ENCODE results near the gene LMAN2.

LMAN2 gene

DNA sequence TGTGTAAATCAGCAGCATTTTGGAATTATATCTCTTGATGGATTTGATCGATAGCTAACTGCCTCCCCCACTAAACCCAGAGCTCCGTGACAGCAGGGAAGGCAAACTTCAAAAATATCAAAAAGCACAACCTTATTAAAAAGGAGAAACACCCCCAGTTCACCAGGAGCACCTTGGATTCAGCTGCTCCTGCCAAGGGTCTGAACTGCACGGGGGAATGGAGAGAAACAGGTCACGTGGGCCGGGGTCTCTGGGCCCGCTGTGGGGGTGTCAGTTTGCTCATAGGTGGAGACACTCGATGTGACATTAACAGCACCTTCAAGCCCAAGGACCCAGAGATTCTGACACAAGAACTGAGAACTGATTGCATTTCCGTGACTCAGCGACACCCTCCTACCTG, 31.7 kb upstream of the LMAN2 start:
- no peak for TF ChIP-seq EZH2phosphoT487 (IDR thresholded peaks at IDR 0.05; ENCODE audit: low read length)
- TF ChIP-seq, protein P1, sequence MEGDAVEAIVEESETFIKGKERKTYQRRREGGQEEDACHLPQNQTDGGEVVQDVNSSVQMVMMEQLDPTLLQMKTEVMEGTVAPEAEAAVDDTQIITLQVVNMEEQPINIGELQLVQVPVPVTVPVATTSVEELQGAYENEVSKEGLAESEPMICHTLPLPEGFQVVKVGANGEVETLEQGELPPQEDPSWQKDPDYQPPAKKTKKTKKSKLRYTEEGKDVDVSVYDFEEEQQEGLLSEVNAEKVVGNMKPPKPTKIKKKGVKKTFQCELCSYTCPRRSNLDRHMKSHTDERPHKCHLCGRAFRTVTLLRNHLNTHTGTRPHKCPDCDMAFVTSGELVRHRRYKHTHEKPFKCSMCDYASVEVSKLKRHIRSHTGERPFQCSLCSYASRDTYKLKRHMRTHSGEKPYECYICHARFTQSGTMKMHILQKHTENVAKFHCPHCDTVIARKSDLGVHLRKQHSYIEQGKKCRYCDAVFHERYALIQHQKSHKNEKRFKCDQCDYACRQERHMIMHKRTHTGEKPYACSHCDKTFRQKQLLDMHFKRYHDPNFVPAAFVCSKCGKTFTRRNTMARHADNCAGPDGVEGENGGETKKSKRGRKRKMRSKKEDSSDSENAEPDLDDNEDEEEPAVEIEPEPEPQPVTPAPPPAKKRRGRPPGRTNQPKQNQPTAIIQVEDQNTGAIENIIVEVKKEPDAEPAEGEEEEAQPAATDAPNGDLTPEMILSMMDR (IDR thresholded peaks at IDR 0.05; ENCODE audit: low read length): no peak
- TF ChIP-seq EZH2 (optimal IDR thresholded peaks at IDR 0.05; ENCODE audit: low read depth, low read length): no peak
- no peaks in the 10 kb centered on the region for H3K9me3 ChIP-seq (replicated peaks; ENCODE audit: insufficient read depth, low read length)
- no peak overlapping the region for H2AFZ ChIP-seq (ENCODE audit: low read length)
- no peaks in the 10 kb centered on the region for H3K4me1 ChIP-seq (ENCODE audit: low read length)
- peaks cover 27% of the 10 kb centered on the region for H3K27me3 ChIP-seq (replicated peaks; ENCODE audit: insufficient read depth, low read length)
- H4K20me1 ChIP-seq (ENCODE audit: insufficient read depth, low read length): no peaks in the 10 kb centered on the region
- H3F3A ChIP-seq (ENCODE audit: insufficient read depth, low read length): no peaks in the 10 kb centered on the region
- H3K36me3 ChIP-seq (replicated peaks; ENCODE audit: insufficient read depth, low read length): no peaks in the 10 kb centered on the region
- H3K9me2 ChIP-seq (replicated peaks; ENCODE audit: insufficient read depth, low read length): no peaks in the 10 kb centered on the region
- H3K27ac ChIP-seq (ENCODE audit: low read length): no peak overlapping the region
- H3K79me2 ChIP-seq (ENCODE audit: low read length): no peaks in the 10 kb centered on the region
- no peak overlapping the region for H3K4me2 ChIP-seq (ENCODE audit: low read depth, low read length)
- DNase-seq: no peak
- no peak overlapping the region for H3K4me3 ChIP-seq (ENCODE audit: low read length)
- no peak overlapping the region for H3K9ac ChIP-seq (ENCODE audit: low read length)

- no peaks in the 10 kb centered on the region for H4K20me1 ChIP-seq (ENCODE audit: insufficient read depth, low read length)
- H2AFZ ChIP-seq (ENCODE audit: low read length): no peak overlapping the region
- no peak overlapping the region for H3K4me3 ChIP-seq (ENCODE audit: low read length)
- H3K9me2 ChIP-seq (replicated peaks; ENCODE audit: insufficient read depth, low read length): no peaks in the 10 kb centered on the region
- TF ChIP-seq EZH2 (optimal IDR thresholded peaks at IDR 0.05; ENCODE audit: low read depth, low read length): no peak
- TF ChIP-seq, protein P1 (IDR thresholded peaks at IDR 0.05; ENCODE audit: low read length): peak; percentile 32
- no peak overlapping the region for H3K9ac ChIP-seq (ENCODE audit: low read length)
- no peaks in the 10 kb centered on the region for H3K4me1 ChIP-seq (ENCODE audit: low read length)
- no peak overlapping the region for H3K4me2 ChIP-seq (ENCODE audit: low read depth, low read length)
- H3K9me3 ChIP-seq (replicated peaks; ENCODE audit: insufficient read depth, low read length): no peaks in the 10 kb centered on the region
- no peak overlapping the region for H3K27ac ChIP-seq (ENCODE audit: low read length)
- no peaks in the 10 kb centered on the region for H3K79me2 ChIP-seq (ENCODE audit: low read length)
- no peaks in the 10 kb centered on the region for H3F3A ChIP-seq (ENCODE audit: insufficient read depth, low read length)
- no peaks in the 10 kb centered on the region for H3K36me3 ChIP-seq (replicated peaks; ENCODE audit: insufficient read depth, low read length)
- peaks cover 27% of the 10 kb centered on the region for H3K27me3 ChIP-seq (replicated peaks; ENCODE audit: insufficient read depth, low read length)
- peak; percentile 30 for DNase-seq
These were observed 31.1 kb upstream of the LMAN2 start for GRCh38 chr5:177382423-177383029.

- H4K20me1 ChIP-seq (ENCODE audit: insufficient read depth, low read length): no peaks in the 10 kb centered on the region
- H3K9me2 ChIP-seq (replicated peaks; ENCODE audit: insufficient read depth, low read length): no peaks in the 10 kb centered on the region
- H3K4me2 ChIP-seq (ENCODE audit: low read depth, low read length): no peak overlapping the region
- H3K27ac ChIP-seq (ENCODE audit: low read length): no peak overlapping the region
- no peak for DNase-seq
- no peak overlapping the region for H2AFZ ChIP-seq (ENCODE audit: low read length)
- no peaks in the 10 kb centered on the region for H3K79me2 ChIP-seq (ENCODE audit: low read length)
- no peaks in the 10 kb centered on the region for H3F3A ChIP-seq (ENCODE audit: insufficient read depth, low read length)
- H3K4me3 ChIP-seq (ENCODE audit: low read length): no peak overlapping the region
- no peaks in the 10 kb centered on the region for H3K36me3 ChIP-seq (replicated peaks; ENCODE audit: insufficient read depth, low read length)
- H3K9ac ChIP-seq (ENCODE audit: low read length): no peak overlapping the region
- no peaks in the 10 kb centered on the region for H3K9me3 ChIP-seq (replicated peaks; ENCODE audit: insufficient read depth, low read length)
- TF ChIP-seq EZH2phosphoT487 (IDR thresholded peaks at IDR 0.05; ENCODE audit: low read length): no peak
- no peak for TF ChIP-seq EZH2 (optimal IDR thresholded peaks at IDR 0.05; ENCODE audit: low read depth, low read length)
- TF ChIP-seq, protein P1 (IDR thresholded peaks at IDR 0.05; ENCODE audit: low read length): no peak
- no peaks in the 10 kb centered on the region for H3K4me1 ChIP-seq (ENCODE audit: low read length)
- H3K27me3 ChIP-seq (replicated peaks; ENCODE audit: insufficient read depth, low read length): peaks cover 21% of the 10 kb centered on the region
These were observed 29.3 kb upstream of the LMAN2 start for GRCh38 chr5:177380805-177381126.
